PC-3 (cell line): ENCODE measurements around the gene SPACA4.

Source experiments
- EZH2 ChIP-seq: fragments of 300-600 bp; sonication (generic); IDR thresholded peaks from one replicate; pipeline ENCODE4 v1.6.1; 2017; ENCODE audit warnings: antibody characterized with exemption, mild to moderate bottlenecking, low read length; ENCODE audit not compliant: unreplicated experiment
- EZH2phosphoT487 ChIP-seq: fragments of 300-600 bp; sonication (generic); IDR thresholded peaks from 2 replicates; pipeline ENCODE4 v1.6.1; 2018; ENCODE audit warnings: mild to moderate bottlenecking, antibody characterized with exemption, low read length, borderline replicate concordance

- no peak for TF ChIP-seq EZH2phosphoT487
- TF ChIP-seq EZH2: no peak
Observed at GRCh38 chr19:48635966-48636858, 29.7 kb downstream of the SPACA4 start.
